Mesodermal cell (in vitro differentiated cells): ENCODE results near the gene CHD6.
"Not testable (repeated sequence)": the region's sequence is repeated elsewhere in the genome, so short reads cannot be mapped to it uniquely, and the experiment has no call there.

Experiments used
- H3K27ac ChIP-seq: 2 replicates; pipeline ENCODE4 v1.7.0; 2013; ENCODE audit warnings: mild to moderate bottlenecking, low read depth, low read length, moderate library complexity; ENCODE audit not compliant: severe bottlenecking
- H3K36me3 ChIP-seq: 2 replicates; pipeline ENCODE4 v1.7.1; 2013; ENCODE audit warnings: mild to moderate bottlenecking, low read length, moderate library complexity; ENCODE audit not compliant: control insufficient read depth, insufficient read depth
- H3K4me1 ChIP-seq: one replicate; pipeline ENCODE4 v1.7.1; 2013; ENCODE audit warnings: mild to moderate bottlenecking, low read length; ENCODE audit not compliant: insufficient read depth, control insufficient read depth, poor library complexity, severe bottlenecking
- H3K4me3 ChIP-seq: 2 replicates; pipeline ENCODE4 v1.7.0; 2013; ENCODE audit warnings: low read length, control low read depth, mild to moderate bottlenecking; ENCODE audit not compliant: insufficient read depth, poor library complexity, severe bottlenecking; ENCODE audit errors: extremely low read depth
- H3K9me3 ChIP-seq: 2 replicates; pipeline ENCODE4 v1.7.1; 2013; ENCODE audit warnings: mild to moderate bottlenecking, low read length, moderate library complexity; ENCODE audit not compliant: control insufficient read depth
- WGBS, 2 experiments: methylation state at CpG; one replicate each; pipeline ENCODE4 v1.1.5; 2013; ENCODE audit warnings: missing lambda C conversion rate in 2 of 2; ENCODE audit not compliant: insufficient coverage in 2 of 2; 5-methylcytosine and 5-hydroxymethylcytosine counted together

CHD6 gene

DNA sequence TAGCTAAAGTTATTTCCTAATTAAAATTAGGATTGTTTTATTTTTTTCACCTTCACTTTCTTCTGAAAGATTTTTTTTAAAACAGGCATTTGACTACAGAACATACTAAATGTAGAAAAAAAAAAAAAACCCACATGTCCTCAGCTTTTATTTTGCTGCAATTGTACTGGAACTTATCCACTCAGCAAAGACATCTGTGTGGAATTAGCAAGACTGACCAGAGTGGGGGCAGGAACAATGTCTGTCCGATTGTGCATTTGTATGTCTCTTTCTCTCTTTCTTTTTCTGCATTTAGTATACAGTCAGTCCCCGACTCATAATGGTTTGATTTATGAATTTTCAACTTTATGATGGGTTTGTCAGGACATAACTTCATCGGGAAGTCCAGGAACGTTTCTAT, 77.3 kb downstream of the CHD6 start:
- WGBS, 2 experiments = 100% methylated on average over 2 of the region's 4 CpGs; no CpG with 5 or more reads in 1 of the 2 experiments
- Histone ChIP-seq H3K27ac (no peak overlapping the region), H3K9me3 (peaks cover 3% of the 10 kb centered on the region), H3K36me3 (peaks cover 18% of the 10 kb centered on the region), H3K4me1 (no peaks in the 10 kb centered on the region), H3K4me3 (no peak overlapping the region)

DNA sequence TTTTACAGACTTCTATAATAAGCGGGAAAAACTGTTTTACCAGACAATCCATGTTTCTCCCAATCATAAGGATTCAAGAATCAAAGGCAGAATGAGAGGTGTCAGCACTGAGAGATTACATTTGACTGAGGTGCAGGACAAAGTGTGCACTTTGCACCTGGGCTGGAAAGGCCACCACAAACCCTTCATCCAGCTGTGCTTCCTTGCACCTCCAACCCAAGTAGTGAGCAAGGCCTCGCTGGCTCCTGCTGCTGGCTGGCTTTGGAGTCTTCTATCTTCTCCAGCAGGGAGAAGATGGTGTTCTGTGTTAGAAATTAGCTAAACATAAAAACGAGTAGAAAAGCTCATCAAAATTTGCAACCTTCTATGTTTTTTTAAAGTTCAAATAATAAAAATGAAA, 77.7 kb downstream of the CHD6 start:
- 80% methylated on average over 1 of the region's 3 CpGs; no CpG with 5 or more reads in 1 of the 2 experiments for WGBS, 2 experiments
- Histone ChIP-seq H3K36me3 (peaks cover 18% of the 10 kb centered on the region), H3K4me3 (no peak overlapping the region)

DNA sequence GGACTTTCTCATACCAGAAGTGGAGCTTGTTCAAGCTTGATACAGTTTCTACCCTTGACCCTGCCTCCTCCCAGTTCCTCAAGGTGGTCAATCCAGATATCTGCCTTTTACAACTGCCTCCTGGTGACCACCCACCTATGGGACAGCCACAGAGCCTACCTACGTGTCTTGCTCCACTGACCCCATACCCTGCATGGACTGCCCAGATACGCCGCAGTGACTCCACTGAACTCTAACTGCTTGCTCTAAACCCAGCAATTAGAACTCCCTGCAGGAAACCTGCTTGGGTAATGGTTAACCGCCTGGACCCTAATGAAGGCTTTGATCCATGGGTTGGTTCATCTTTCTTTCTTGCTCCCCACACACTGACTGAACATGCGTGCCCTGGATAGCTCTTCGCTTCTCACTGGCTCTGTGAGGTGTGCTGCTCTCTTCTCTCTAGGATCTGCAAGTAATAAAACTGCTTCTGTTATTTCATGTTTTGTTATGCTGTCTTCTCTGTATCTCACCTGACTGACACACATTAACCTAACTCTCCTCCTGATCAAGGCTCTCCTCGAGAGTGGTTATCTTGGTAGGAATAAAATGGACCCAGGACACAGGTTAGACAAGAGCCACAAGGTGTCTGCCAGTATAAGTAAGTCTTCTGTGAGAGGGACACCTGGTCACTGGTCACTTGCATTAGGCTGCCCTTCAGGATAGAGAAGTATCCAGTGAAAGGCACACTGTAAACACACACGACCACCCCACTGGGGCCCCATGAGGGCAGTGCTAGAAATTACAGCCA, 79.2 kb downstream of the CHD6 start:
- Histone ChIP-seq H3K36me3 (peaks cover 18% of the 10 kb centered on the region), H3K27ac (no peak overlapping the region), H3K4me3 (no peak overlapping the region), H3K9me3 (peaks cover 3% of the 10 kb centered on the region), H3K4me1 (no peaks in the 10 kb centered on the region)
- 98 to 100% methylated on average over 4 to 6 of the region's 8 CpGs for WGBS, 2 experiments

More for the DNA sequence above, 77.7 kb downstream of the CHD6 start:
- Histone ChIP-seq H3K4me1 (no peaks in the 10 kb centered on the region), H3K9me3 (peaks cover 3% of the 10 kb centered on the region), H3K27ac (no peak overlapping the region)

DNA sequence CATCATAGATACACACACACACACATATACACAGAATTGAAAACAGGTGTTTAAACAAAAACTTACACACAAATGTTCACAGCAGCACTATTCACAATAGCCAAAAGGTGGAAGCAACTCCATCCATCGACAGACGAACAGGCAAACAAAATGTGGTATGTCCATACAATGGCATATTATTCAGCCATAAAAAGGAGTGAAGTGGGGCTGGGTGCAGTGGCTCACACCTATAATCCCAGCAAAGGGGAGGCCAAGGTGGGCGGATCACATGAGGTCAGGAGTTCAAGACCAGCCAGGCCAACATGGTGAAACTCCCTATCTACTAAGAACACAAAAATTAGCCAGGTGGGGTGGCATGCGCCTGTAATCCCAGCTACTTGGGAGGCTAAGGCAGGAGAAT, 80.3 kb downstream of the CHD6 start:
- no peak overlapping the region for H3K27ac ChIP-seq
- H3K4me3 ChIP-seq = no peak overlapping the region
- H3K4me1 ChIP-seq = no peaks in the 10 kb centered on the region
- H3K9me3 ChIP-seq = peaks cover 3% of the 10 kb centered on the region
- WGBS, 2 experiments = 95 to 100% methylated on average over 2 to 4 of the region's 4 CpGs
- H3K36me3 ChIP-seq = peaks cover 28% of the 10 kb centered on the region

DNA sequence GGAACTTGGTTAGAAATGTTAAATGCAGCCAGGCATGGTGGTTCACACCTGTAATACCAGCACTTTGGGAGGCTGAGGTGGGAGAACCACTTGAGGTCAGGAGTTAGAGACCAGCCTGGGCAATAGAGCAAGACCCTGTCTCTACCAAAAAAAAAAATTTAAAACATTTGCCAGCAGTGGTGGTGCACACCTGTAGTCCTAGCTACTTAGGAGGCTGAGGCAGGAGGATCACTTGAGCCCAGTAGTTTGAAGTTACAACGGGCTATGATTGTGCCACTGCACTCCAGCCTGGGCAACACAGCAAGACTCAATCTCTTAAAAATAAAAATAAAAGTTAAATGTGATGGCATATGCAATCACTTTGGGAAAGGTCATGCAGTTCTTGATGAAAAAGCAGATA, 82.6 kb downstream of the CHD6 start:
- WGBS, 2 experiments = 60% methylated on average over 1 of the region's 1 CpG; no CpG with 5 or more reads in 1 of the 2 experiments
- not testable (repeated sequence) for H3K4me1 ChIP-seq, H3K4me3 ChIP-seq, H3K9me3 ChIP-seq, H3K27ac ChIP-seq
- peaks cover 43% of the 10 kb centered on the region for H3K36me3 ChIP-seq

DNA sequence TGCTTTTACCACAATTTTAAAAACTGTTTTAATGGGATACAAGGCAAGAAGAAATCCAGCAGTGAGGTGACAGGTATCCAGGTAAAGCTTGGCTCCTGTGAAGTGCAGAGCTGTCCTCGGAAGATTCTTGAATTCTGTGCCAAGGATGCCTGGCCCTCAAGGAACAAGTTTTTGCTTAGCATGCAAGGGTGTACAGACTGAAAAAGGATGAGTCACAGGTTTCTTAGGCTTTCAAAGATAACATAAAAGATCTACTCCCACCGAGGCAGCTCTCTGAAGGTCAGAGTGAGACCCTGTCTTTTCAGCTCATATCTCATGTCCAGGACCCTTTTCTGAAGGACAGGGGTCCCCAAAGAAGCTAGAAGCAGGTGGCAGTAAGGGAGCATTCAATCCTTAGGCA, 83.3 kb downstream of the CHD6 start:
- Histone ChIP-seq H3K27ac (no peak overlapping the region), H3K4me3 (no peak overlapping the region), H3K36me3 (peaks cover 49% of the 10 kb centered on the region), H3K9me3 (peaks cover 3% of the 10 kb centered on the region), H3K4me1 (no peaks in the 10 kb centered on the region)
- 92 to 100% methylated on average over 2 of the region's 2 CpGs for WGBS, 2 experiments

DNA sequence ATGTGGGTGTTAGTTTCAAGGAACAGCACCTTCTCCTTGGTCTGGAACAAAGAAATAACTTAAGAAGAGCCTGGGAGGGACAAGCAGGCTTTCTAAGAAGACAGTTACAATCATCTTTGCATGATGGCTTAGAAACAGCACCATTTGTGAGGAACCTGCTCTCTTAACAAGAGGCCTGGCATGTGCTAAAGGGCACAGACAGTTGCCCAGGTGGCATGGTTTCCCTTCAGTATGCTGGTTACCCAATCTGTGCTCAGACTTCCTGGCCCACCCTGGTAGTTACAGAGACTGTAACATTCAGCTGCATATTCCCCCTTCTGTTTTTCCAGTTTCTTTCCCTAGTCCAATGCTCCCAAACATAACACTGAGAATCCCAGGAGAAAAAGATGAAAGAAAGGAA, 84.0 kb downstream of the CHD6 start:
- H3K27ac ChIP-seq = no peak overlapping the region
- peaks cover 3% of the 10 kb centered on the region for H3K9me3 ChIP-seq
- no peak overlapping the region for H3K4me3 ChIP-seq
- no peaks in the 10 kb centered on the region for H3K4me1 ChIP-seq
- H3K36me3 ChIP-seq = peaks cover 48% of the 10 kb centered on the region

DNA sequence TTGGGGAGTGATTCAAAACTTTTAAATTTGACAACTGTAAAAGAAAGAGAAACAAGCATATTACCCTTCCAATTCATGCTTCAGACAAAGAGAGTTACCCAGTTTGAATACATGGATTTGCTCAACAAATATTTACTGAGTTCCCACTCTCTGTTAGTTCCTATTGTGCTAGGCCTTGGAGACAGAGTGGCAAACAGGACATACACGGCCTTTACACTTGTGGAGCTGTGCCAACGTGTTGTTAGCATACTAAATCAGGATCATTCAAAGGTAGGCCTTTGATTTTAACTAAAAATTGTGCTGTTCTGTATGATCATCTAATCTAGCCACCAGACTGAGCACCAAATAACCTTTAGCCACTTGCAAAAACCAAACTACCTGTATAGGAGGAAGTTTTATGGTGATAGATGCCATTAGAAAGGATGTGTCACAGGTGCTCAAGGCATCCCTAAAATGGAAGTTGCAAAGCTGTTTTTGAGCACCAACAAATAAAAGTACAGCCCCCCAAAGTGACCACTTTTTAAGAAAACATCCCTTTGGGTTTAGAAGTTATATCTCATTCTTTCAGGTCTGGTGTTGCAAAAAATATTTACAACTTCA, 84.5 kb downstream of the CHD6 start:
- Histone ChIP-seq H3K4me1 (no peaks in the 10 kb centered on the region), H3K36me3 (peaks cover 43% of the 10 kb centered on the region), H3K4me3 (no peak overlapping the region), H3K9me3 (peaks cover 3% of the 10 kb centered on the region), H3K27ac (no peak overlapping the region)
- WGBS, 2 experiments = 93 to 100% methylated on average over 2 of the region's 2 CpGs

DNA sequence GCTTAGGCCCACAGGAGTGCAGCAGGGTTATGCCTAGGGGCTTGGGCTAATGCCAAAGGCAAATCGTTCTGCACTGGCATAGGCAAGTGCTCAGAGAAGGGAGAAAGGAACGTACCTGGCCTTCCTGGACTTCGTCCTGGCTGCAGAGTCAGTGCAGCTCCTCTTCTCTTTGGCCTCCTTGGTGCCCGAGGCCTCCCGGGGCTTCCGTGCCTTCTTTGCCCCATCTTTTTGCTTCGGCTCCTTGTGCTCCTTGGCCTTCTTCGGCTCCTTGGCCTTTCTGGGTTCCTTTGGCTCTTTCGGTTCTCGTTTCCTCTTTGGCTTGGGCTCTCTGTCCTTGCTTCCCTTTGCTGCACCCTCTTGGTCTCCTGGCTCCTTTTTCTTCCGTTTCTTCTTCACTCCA, 85.2 kb downstream of the CHD6 start:
- Histone ChIP-seq H3K27ac (no peak overlapping the region), H3K4me3 (no peak overlapping the region), H3K36me3 (peaks cover 38% of the 10 kb centered on the region), H3K9me3 (peaks cover 3% of the 10 kb centered on the region), H3K4me1 (no peaks in the 10 kb centered on the region)
- WGBS, 2 experiments = 96 to 97% methylated on average over 10 of the region's 11 CpGs

DNA sequence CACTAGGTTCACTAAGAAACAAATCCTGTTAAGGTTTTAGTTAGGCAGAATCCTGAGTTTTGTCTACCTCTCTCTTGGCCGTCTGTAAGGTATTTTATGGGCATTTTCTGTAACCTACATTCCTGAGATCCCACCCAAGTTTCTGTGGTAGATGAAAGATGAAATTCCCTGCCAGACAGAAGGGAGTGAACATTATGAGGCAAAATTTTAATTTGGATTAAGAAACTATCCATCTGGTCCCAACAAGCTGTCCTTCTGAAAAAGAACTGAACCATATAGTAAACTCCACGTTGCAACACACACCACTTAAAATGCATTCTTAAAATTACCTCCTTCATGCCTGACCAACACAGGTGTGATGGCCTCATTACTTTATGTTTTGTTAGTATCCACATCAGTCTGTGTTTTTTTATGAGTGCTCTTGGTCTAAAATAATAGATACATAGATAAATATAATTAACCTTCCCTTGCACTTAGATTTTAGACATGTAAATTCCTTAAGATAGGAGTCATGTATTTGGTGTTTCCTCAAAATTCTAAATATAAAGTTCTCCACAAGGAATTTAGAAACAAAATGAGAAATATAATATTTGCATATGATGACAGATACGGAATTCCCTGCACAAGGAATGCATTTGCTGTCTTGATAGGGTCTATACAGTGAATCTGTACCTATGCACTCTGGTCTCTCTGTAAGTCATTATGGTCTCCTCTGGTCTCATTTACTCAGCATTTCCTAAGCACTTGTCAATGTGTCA, 86.5 kb downstream of the CHD6 start:
- no peaks in the 10 kb centered on the region for H3K4me1 ChIP-seq
- H3K36me3 ChIP-seq = peaks cover 42% of the 10 kb centered on the region
- 85 to 100% methylated on average over 1 to 2 of the region's 3 CpGs for WGBS, 2 experiments
- H3K4me3 ChIP-seq = no peak overlapping the region
- H3K27ac ChIP-seq = no peak overlapping the region
- H3K9me3 ChIP-seq = no peaks in the 10 kb centered on the region
